CD14-positive monocyte (primary cell): ENCODE results near the gene AASDH. TPM values are rescaled to one million over a fixed set of nuclear protein-coding genes. Genes with fewer than 3 reads are reported as not detected.

ENCODE experiments used
- DNase-seq, 3 donors: peaks; one replicate each; pipeline ENCODE4 v3.0.0-alpha.2; 2011 to 2022
- H2AFZ ChIP-seq: 2 replicates; pipeline ENCODE4 v1.6.0; 2012; ENCODE audit warnings: mild to moderate bottlenecking, low read depth, low read length, inconsistent platforms; ENCODE audit not compliant: insufficient read depth, poor library complexity, severe bottlenecking
- H3K27ac ChIP-seq, 2 donors: 1 replicate in 1 of 2; 2 replicates in 1 of 2; pipeline ENCODE4 v1.5.1; 2012 to 2013; ENCODE audit warnings: low read length in 2 of 2, control low read depth in 1 of 2, inconsistent platforms in 1 of 2, low read depth in 1 of 2, mild to moderate bottlenecking in 1 of 2
- H3K27me3 ChIP-seq, 2 donors: one replicate each; pipeline versions ENCODE4 v1.6.0 to v1.6.1; 2011 to 2013; ENCODE audit warnings: low read length in 2 of 2; ENCODE audit not compliant: control insufficient read depth in 2 of 2, insufficient read depth in 2 of 2
- H3K36me3 ChIP-seq, 2 donors: replicated peaks in 1 of 2; 1 replicate in 1 of 2; 2 replicates in 1 of 2; pipeline versions ENCODE4 v1.5.1 to v1.6.1; 2012 to 2013; ENCODE audit warnings: low read length in 2 of 2, control low read depth in 1 of 2, inconsistent platforms in 1 of 2, mild to moderate bottlenecking in 1 of 2; ENCODE audit not compliant: insufficient read depth in 2 of 2, control insufficient read depth in 1 of 2
- H3K4me1 ChIP-seq, 2 donors: 1 replicate in 1 of 2; 2 replicates in 1 of 2; pipeline versions ENCODE4 v1.5.1 to v1.6.1; 2012 to 2013; ENCODE audit warnings: low read length in 2 of 2, control low read depth in 1 of 2, inconsistent platforms in 1 of 2, mild to moderate bottlenecking in 1 of 2, moderate library complexity in 1 of 2; ENCODE audit not compliant: insufficient read depth in 2 of 2, control insufficient read depth in 1 of 2
- H3K4me2 ChIP-seq: replicated peaks from 2 replicates; pipeline ENCODE3; 2012; ENCODE audit warnings: low read length, moderate library complexity, mild to moderate bottlenecking; ENCODE audit not compliant: poor library complexity, severe bottlenecking; ENCODE audit errors: extremely low read depth
- H3K4me3 ChIP-seq, 3 experiments: fragments of 200-600 bp in 1 of 3; sonication (generic) in 1 of 3; replicated peaks in 1 of 3; 1 replicate in 2 of 3; 2 replicates in 1 of 3; pipeline ENCODE4 v1.5.1; 2011 to 2013; ENCODE audit warnings: low read length in 3 of 3, mild to moderate bottlenecking in 3 of 3, control low read depth in 2 of 3, low read depth in 2 of 3, inconsistent platforms in 1 of 3, moderate library complexity in 1 of 3
- H3K79me2 ChIP-seq: 2 replicates; pipeline ENCODE4 v1.6.0; 2012; ENCODE audit warnings: mild to moderate bottlenecking, control low read depth, inconsistent platforms, low read length, moderate library complexity; ENCODE audit not compliant: insufficient read depth
- H3K9ac ChIP-seq: 2 replicates; pipeline ENCODE4 v1.6.0; 2017; ENCODE audit warnings: low read length, mild to moderate bottlenecking; ENCODE audit not compliant: insufficient read depth, poor library complexity, severe bottlenecking
- H3K9me3 ChIP-seq, 2 donors: replicated peaks in 1 of 2; 1 replicate in 1 of 2; 2 replicates in 1 of 2; pipeline versions ENCODE4 v1.5.1 to v1.6.1; 2012 to 2013; ENCODE audit warnings: low read length in 2 of 2, control low read depth in 1 of 2; ENCODE audit not compliant: control insufficient read depth in 1 of 2, insufficient read depth in 1 of 2
- H4K20me1 ChIP-seq: 2 replicates; pipeline ENCODE4 v1.6.0; 2012; ENCODE audit warnings: mild to moderate bottlenecking, low read length, control low read depth, moderate library complexity; ENCODE audit not compliant: insufficient read depth
- H3K27ac Mint-ChIP-seq, 7 donors: one replicate each; pipeline ENCODE4 v1.8.0; 2020; ENCODE audit warnings: mild to moderate bottlenecking in 7 of 7, mixed read lengths in 7 of 7, moderate library complexity in 6 of 7, inconsistent platforms in 2 of 7
- H3K27me3 Mint-ChIP-seq, 3 donors: one replicate each; pipeline ENCODE4 v1.8.0; 2021 to 2022; ENCODE audit warnings: low read depth in 3 of 3, mild to moderate bottlenecking in 3 of 3, mixed read lengths in 3 of 3, moderate library complexity in 3 of 3, inconsistent platforms in 1 of 3
- H3K36me3 Mint-ChIP-seq, 2 donors: one replicate each; pipeline ENCODE4 v1.8.0; 2020; ENCODE audit warnings: mixed read lengths in 2 of 2, inconsistent platforms in 1 of 2, mild to moderate bottlenecking in 1 of 2
- H3K4me1 Mint-ChIP-seq: one replicate; pipeline ENCODE4 v1.8.0; 2020; ENCODE audit warnings: mild to moderate bottlenecking, mixed read lengths
- H3K4me3 Mint-ChIP-seq, 2 donors: one replicate each; pipeline ENCODE4 v1.8.0; 2020; ENCODE audit warnings: mild to moderate bottlenecking in 2 of 2, mixed read lengths in 2 of 2, moderate library complexity in 1 of 2
- H3K9me3 Mint-ChIP-seq, 7 donors: one replicate each; pipeline ENCODE4 v1.8.0; 2020 to 2022; ENCODE audit warnings: mixed read lengths in 7 of 7, mild to moderate bottlenecking in 6 of 7, moderate library complexity in 6 of 7, inconsistent platforms in 2 of 7
- WGBS: methylation state at CpG from one replicate; pipeline ENCODE4 v1.1.5; 2013; ENCODE audit warnings: missing lambda C conversion rate; ENCODE audit not compliant: insufficient coverage; 5-methylcytosine and 5-hydroxymethylcytosine counted together
- intact Hi-C, 2 donors: fragments of 100-400 bp; cut with micrococcal nuclease; formaldehyde crosslinking; loops; one replicate each; pipeline versions ENCODE4 v1.15.0 to v1.15.1; 2023
- polyA plus RNA-seq, 3 donors: library from polyadenylated mRNA; depleted of rRNA in 1 of 3; unstranded in 2 of 3; stranded (reverse) in 1 of 3; fragments of 300-500 nt in 2 of 3; fragments of >200 nt in 1 of 3; fragmentation: Illumina TruSeq in 2 of 3; gene quantifications; 1 replicate in 2 of 3; 2 replicates in 1 of 3; pipeline ENCODE4 v1.2.3, GENCODE V29; 2012 to 2021
- TF ChIP-seq, protein P1 (sequence below): fragments of 200-600 bp; IDR thresholded peaks from one replicate; pipeline ENCODE4 v1.8.0; 2022; ENCODE audit warnings: antibody characterized with exemption, mild to moderate bottlenecking

The AASDH gene
- polyA plus RNA-seq, 3 donors: 5.9 to 6.9 (median 6.2) TPM

DNA sequence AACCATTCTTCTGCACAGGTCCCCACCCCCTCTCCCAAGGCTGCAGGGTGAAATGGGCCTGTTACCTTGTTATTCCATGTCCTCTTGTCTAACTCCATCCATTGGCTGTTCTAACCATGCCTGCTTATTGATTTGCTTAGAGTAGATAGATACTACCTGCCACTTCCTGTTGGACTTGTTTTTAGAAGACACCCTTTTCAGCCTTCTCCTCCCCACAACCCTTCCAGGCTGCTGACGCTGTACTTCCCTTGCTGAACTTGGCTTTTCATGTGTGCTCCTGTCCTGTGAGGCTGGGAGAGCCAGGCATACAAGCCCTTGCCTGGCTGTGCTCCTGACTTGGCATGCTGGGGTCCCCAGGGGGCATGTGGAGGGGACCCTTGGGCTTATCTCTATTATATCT, 81.9 kb downstream of the AASDH start:
- Mint-ChIP-seq H3K9me3 (peaks cover 0 to 2% (median 0%) of the 10 kb centered on the region in 7 donors), H3K4me1 (peaks cover 9% of the 10 kb centered on the region), H3K27me3 (peaks cover 0 to 3% (median 2%) of the 10 kb centered on the region in 3 donors), H3K4me3 (no peak overlapping the region), H3K27ac (no peak overlapping the region), H3K36me3 (no peaks in the 10 kb centered on the region)
- Histone ChIP-seq H3K79me2 (no peaks in the 10 kb centered on the region), H3K9me3 (no peaks in the 10 kb centered on the region), H3K27ac (no peak overlapping the region), H3K4me3 (no peak overlapping the region), H3K27me3 (no peaks in the 10 kb centered on the region), H2AFZ (no peak overlapping the region), H3K36me3 (no peaks in the 10 kb centered on the region), H3K4me2 (no peak overlapping the region), H3K9ac (no peak overlapping the region), H3K4me1 (no peaks in the 10 kb centered on the region), H4K20me1 (no peaks in the 10 kb centered on the region)
- no peak for DNase-seq
- intact Hi-C loops: no loop called here
- WGBS: 89% methylated on average over 1 of the region's 1 CpG
- TF ChIP-seq, protein P1, sequence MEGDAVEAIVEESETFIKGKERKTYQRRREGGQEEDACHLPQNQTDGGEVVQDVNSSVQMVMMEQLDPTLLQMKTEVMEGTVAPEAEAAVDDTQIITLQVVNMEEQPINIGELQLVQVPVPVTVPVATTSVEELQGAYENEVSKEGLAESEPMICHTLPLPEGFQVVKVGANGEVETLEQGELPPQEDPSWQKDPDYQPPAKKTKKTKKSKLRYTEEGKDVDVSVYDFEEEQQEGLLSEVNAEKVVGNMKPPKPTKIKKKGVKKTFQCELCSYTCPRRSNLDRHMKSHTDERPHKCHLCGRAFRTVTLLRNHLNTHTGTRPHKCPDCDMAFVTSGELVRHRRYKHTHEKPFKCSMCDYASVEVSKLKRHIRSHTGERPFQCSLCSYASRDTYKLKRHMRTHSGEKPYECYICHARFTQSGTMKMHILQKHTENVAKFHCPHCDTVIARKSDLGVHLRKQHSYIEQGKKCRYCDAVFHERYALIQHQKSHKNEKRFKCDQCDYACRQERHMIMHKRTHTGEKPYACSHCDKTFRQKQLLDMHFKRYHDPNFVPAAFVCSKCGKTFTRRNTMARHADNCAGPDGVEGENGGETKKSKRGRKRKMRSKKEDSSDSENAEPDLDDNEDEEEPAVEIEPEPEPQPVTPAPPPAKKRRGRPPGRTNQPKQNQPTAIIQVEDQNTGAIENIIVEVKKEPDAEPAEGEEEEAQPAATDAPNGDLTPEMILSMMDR: no peak

DNA sequence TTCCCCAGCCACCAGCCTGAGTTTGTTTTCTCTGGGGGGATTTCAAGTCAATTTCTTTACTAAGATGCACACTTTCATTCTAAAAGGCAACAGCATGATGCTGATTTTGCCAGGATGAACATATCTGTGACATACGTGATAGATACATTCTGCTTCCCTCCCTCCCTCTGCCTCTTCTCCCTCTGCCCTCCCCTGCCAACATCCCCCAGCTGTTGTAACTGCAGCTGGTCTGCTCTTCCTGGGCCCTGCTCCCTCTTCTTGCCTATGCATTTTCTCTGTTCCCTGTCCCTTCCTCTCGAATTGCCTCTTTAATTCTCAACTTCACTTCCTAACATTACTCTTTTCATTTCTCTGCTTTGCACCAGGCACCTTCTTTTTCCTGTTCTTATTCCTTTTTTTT, 83.4 kb downstream of the AASDH start:
- Mint-ChIP-seq H3K27ac (no peak overlapping the region), H3K9me3 (no peaks in the 10 kb centered on the region), H3K4me1 (peaks cover 9% of the 10 kb centered on the region), H3K4me3 (no peak overlapping the region), H3K36me3 (no peaks in the 10 kb centered on the region), H3K27me3 (peaks cover 0 to 3% (median 2%) of the 10 kb centered on the region in 3 donors)
- no peaks in the 10 kb centered on the region for H3K4me1 ChIP-seq
- H3K36me3 ChIP-seq: no peaks in the 10 kb centered on the region
- no peaks in the 10 kb centered on the region for H3K27me3 ChIP-seq
- intact Hi-C loops: no loop called here
- DNase-seq: no peak
- no peak overlapping the region for H3K4me3 ChIP-seq
- no peak overlapping the region for H3K9ac ChIP-seq
- no peaks in the 10 kb centered on the region for H3K9me3 ChIP-seq
- no peaks in the 10 kb centered on the region for H3K79me2 ChIP-seq
- 90% methylated on average over 1 of the region's 2 CpGs for WGBS
- TF ChIP-seq, protein P1: no peak
- H2AFZ ChIP-seq: no peak overlapping the region
- no peak overlapping the region for H3K4me2 ChIP-seq
- no peak overlapping the region for H3K27ac ChIP-seq
- no peaks in the 10 kb centered on the region for H4K20me1 ChIP-seq
